Measurements from ENCODE around the gene MEFV.

GRCh38 chr16:3249451-3249850 lies 7.0 kb downstream of the MEFV start:
- TF ChIP-seq TCF12 (IDR thresholded peaks at IDR 0.05; ENCODE audit: low read depth, low read length), result no peak
- no peak for TF ChIP-seq EZH2 (IDR thresholded peaks at IDR 0.05; ENCODE audit: borderline replicate concordance, control insufficient read depth, low read depth, low read length)
- TF ChIP-seq, protein P1, sequence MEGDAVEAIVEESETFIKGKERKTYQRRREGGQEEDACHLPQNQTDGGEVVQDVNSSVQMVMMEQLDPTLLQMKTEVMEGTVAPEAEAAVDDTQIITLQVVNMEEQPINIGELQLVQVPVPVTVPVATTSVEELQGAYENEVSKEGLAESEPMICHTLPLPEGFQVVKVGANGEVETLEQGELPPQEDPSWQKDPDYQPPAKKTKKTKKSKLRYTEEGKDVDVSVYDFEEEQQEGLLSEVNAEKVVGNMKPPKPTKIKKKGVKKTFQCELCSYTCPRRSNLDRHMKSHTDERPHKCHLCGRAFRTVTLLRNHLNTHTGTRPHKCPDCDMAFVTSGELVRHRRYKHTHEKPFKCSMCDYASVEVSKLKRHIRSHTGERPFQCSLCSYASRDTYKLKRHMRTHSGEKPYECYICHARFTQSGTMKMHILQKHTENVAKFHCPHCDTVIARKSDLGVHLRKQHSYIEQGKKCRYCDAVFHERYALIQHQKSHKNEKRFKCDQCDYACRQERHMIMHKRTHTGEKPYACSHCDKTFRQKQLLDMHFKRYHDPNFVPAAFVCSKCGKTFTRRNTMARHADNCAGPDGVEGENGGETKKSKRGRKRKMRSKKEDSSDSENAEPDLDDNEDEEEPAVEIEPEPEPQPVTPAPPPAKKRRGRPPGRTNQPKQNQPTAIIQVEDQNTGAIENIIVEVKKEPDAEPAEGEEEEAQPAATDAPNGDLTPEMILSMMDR (IDR thresholded peaks at IDR 0.05 in 2 of 3, conservative IDR thresholded peaks at IDR 0.05 in 1 of 3; ENCODE audit: control insufficient read depth in 2 of 3, extremely low read depth in 1 of 3, insufficient read depth in 1 of 3, low read depth in 3 of 3, low read length in 3 of 3), result no peak
- TF ChIP-seq SRF (IDR thresholded peaks at IDR 0.05; ENCODE audit: low read depth in 2 of 2, low read length in 2 of 2), result no peak
